ENCODE data around the gene MCEMP1. TPM values are rescaled to one million over a fixed set of nuclear protein-coding genes. Genes with fewer than 3 reads are reported as not detected.

Gene MCEMP1
- total RNA-seq, 4 donors from 2014 or later, result 0.67 to 1.2 (median 0.96) TPM; not detected in 1

DNA sequence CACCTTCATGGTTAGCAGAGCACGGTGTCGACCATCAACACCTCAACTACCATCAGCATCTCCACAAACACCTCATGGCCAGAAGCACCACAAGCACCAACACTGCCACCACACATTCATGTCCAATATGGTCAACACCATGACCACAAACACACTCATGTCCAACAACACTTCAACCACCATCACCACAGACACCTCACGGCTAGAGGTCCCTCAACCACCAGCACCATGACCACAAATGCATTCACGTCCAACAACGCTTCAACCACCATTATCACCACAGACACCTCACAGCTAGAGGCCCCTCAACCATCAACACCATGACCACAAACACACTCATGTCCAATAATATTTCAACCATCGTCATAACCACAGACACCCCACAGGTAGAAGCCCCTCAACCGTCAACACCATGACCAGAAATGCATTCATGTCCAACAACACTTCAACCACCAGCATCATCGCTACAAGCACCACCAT is 13.9 kb downstream of the MCEMP1 start:
- Histone ChIP-seq H3K4me3 (no peak overlapping the region), H3K36me3 (no peaks in the 10 kb centered on the region), H3K9me3 (no peaks in the 10 kb centered on the region), H3K4me1 (no peaks in the 10 kb centered on the region), H3K27ac (no peak overlapping the region), H3K27me3 (peaks cover 57% of the 10 kb centered on the region)
- WGBS, 2 donors (ENCODE audit: low coverage in 1 of 2), result 64 to 84% methylated on average over 5 to 7 of the region's 8 CpGs
- TF ChIP-seq POLR2A (IDR thresholded peaks at IDR 0.05) (no peak), POLR2AphosphoS5 (IDR thresholded peaks at IDR 0.05) (no peak), EP300 (IDR thresholded peaks at IDR 0.05) (no peak)
- TF ChIP-seq, protein P1, sequence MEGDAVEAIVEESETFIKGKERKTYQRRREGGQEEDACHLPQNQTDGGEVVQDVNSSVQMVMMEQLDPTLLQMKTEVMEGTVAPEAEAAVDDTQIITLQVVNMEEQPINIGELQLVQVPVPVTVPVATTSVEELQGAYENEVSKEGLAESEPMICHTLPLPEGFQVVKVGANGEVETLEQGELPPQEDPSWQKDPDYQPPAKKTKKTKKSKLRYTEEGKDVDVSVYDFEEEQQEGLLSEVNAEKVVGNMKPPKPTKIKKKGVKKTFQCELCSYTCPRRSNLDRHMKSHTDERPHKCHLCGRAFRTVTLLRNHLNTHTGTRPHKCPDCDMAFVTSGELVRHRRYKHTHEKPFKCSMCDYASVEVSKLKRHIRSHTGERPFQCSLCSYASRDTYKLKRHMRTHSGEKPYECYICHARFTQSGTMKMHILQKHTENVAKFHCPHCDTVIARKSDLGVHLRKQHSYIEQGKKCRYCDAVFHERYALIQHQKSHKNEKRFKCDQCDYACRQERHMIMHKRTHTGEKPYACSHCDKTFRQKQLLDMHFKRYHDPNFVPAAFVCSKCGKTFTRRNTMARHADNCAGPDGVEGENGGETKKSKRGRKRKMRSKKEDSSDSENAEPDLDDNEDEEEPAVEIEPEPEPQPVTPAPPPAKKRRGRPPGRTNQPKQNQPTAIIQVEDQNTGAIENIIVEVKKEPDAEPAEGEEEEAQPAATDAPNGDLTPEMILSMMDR (IDR thresholded peaks at IDR 0.05), result no peak
- ATAC-seq, result no peak

- TF ChIP-seq, protein P1 (IDR thresholded peaks at IDR 0.05), result no peak
- TF ChIP-seq POLR2A (IDR thresholded peaks at IDR 0.05) (no peak), POLR2AphosphoS5 (IDR thresholded peaks at IDR 0.05) (no peak), EP300 (IDR thresholded peaks at IDR 0.05) (no peak)
- peaks cover 64% of the 10 kb centered on the region for H3K27me3 ChIP-seq
- H3K9me3 ChIP-seq, result no peaks in the 10 kb centered on the region
- H3K4me3 ChIP-seq, result no peak overlapping the region
- no peaks in the 10 kb centered on the region for H3K4me1 ChIP-seq
- no peak overlapping the region for H3K27ac ChIP-seq
- H3K36me3 ChIP-seq, result no peaks in the 10 kb centered on the region
- ATAC-seq, result no peak
Observed at GRCh38 chr19:7691497-7691896, 14.6 kb downstream of the MCEMP1 start.

- H3K27ac ChIP-seq, result no peak overlapping the region
- ATAC-seq, result no peak
- H3K36me3 ChIP-seq, result no peaks in the 10 kb centered on the region
- peaks cover 74% of the 10 kb centered on the region for H3K27me3 ChIP-seq
- WGBS, 2 donors (ENCODE audit: low coverage in 1 of 2), result 72 to 95% methylated on average over 11 to 13 of the region's 13 CpGs
- TF ChIP-seq POLR2A (IDR thresholded peaks at IDR 0.05), result no peak
- no peak for TF ChIP-seq POLR2AphosphoS5 (IDR thresholded peaks at IDR 0.05)
- TF ChIP-seq, protein P1 (IDR thresholded peaks at IDR 0.05), result no peak
- no peak for TF ChIP-seq EP300 (IDR thresholded peaks at IDR 0.05)
- no peaks in the 10 kb centered on the region for H3K4me1 ChIP-seq
- no peak overlapping the region for H3K4me3 ChIP-seq
- H3K9me3 ChIP-seq, result no peaks in the 10 kb centered on the region
Observed at GRCh38 chr19:7692417-7693088, 15.7 kb downstream of the MCEMP1 start.

GRCh38 chr19:7694499-7694898 is 17.6 kb downstream of the MCEMP1 start:
- H3K4me1 ChIP-seq, result no peaks in the 10 kb centered on the region
- H3K4me3 ChIP-seq, result no peak overlapping the region
- peaks cover 87% of the 10 kb centered on the region for H3K27me3 ChIP-seq
- WGBS, 2 donors (ENCODE audit: low coverage in 1 of 2), result 37 to 58% methylated on average over 3 of the region's 4 CpGs
- no peak for ATAC-seq
- TF ChIP-seq EP300 (IDR thresholded peaks at IDR 0.05) (no peak), POLR2AphosphoS5 (IDR thresholded peaks at IDR 0.05) (no peak), POLR2A (IDR thresholded peaks at IDR 0.05) (no peak)
- TF ChIP-seq, protein P1 (IDR thresholded peaks at IDR 0.05), result no peak
- no peaks in the 10 kb centered on the region for H3K36me3 ChIP-seq
- H3K27ac ChIP-seq, result no peak overlapping the region
- no peaks in the 10 kb centered on the region for H3K9me3 ChIP-seq

DNA sequence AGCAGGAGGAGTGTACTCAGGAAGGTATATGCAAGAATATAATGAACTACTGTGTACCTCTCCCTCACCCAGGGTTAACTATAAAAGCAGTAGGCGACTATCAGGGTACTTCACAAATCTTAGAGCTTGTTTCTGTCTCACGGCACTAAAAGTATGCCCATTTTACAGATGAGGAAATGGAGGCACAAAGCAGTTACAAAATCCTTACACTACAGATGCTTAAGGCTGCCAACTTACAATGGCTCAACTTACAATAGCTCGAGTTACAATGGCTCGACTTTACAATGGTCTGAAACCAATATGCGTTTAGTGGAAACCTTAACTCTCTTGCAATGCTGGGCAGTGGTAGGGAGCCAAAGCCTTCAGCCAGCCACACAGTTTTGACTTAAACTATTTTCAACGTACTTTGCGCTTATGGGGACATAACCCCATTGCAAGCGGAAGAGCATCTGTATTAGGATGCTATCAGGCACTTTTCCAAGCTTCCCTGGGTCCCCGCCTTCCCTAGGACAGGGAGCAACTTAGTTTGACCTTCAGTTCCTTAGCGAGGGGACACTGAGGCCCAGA is 20.9 kb downstream of the MCEMP1 start:
- TF ChIP-seq EP300 (IDR thresholded peaks at IDR 0.05) (no peak), POLR2A (IDR thresholded peaks at IDR 0.05) (no peak)
- TF ChIP-seq, protein P1 (IDR thresholded peaks at IDR 0.05), result no peak
- H3K27me3 ChIP-seq, result peaks cover 88% of the 10 kb centered on the region
- 75 to 81% methylated on average over 7 to 8 of the region's 10 CpGs for WGBS, 2 donors (ENCODE audit: low coverage in 1 of 2)

More for the DNA sequence above, 20.9 kb downstream of the MCEMP1 start:
- no peak overlapping the region for H3K4me3 ChIP-seq
- H3K9me3 ChIP-seq, result no peaks in the 10 kb centered on the region
- H3K4me1 ChIP-seq, result no peaks in the 10 kb centered on the region
- no peak overlapping the region for H3K27ac ChIP-seq
- H3K36me3 ChIP-seq, result no peaks in the 10 kb centered on the region
- ATAC-seq, result no peak
